GM12878 (cell line): ENCODE results near the gene NOP14. TPM values are rescaled to one million over a fixed set of nuclear protein-coding genes. Genes with fewer than 3 reads are reported as not detected.

Experiments
- BHLHE40 ChIP-seq, 2 experiments: fragments of 450-650 bp in 1 of 2; IDR thresholded peaks; 2 replicates each; pipeline ENCODE4 v1.6.1; 2011 to 2017; ENCODE audit warnings: low read depth in 2 of 2, borderline replicate concordance in 1 of 2, improper control_type of control experiment in 1 of 2, low read length in 1 of 2, mild to moderate bottlenecking in 1 of 2
- CBX3 ChIP-seq: fragments of 200-600 bp; sonication (generic); IDR thresholded peaks from 2 replicates; pipeline ENCODE4 v1.6.1; 2016; ENCODE audit warnings: low read depth, borderline replicate concordance
- CHD4 ChIP-seq: fragments of 200-600 bp; sonication (generic); IDR thresholded peaks from 2 replicates; pipeline ENCODE4 v1.6.1; 2016; ENCODE audit warnings: mild to moderate bottlenecking
- JUNB ChIP-seq: IDR thresholded peaks from 2 replicates; pipeline ENCODE4 v1.6.1; 2016; ENCODE audit warnings: antibody characterized with exemption, mild to moderate bottlenecking
- LARP7 ChIP-seq: fragments of 450-650 bp; IDR thresholded peaks from 2 replicates; pipeline ENCODE4 v1.6.1; 2017; ENCODE audit warnings: mild to moderate bottlenecking
- MTA2 ChIP-seq: fragments of 450-650 bp; IDR thresholded peaks from 2 replicates; pipeline ENCODE4 v1.6.1; 2016; ENCODE audit warnings: low read depth, mild to moderate bottlenecking, moderate library complexity
- MYB ChIP-seq: fragments of 150-350 bp; IDR thresholded peaks from 2 replicates; pipeline ENCODE4 v1.6.1; 2014; ENCODE audit warnings: mild to moderate bottlenecking, low read depth, low read length, borderline replicate concordance
- NBN ChIP-seq: fragments of 450-650 bp; IDR thresholded peaks from 2 replicates; pipeline ENCODE4 v1.6.1; 2016
- NFIC ChIP-seq: IDR thresholded peaks from 2 replicates; pipeline ENCODE4 v1.6.1; 2012; ENCODE audit warnings: low read depth, mild to moderate bottlenecking, inconsistent platforms, low read length, moderate library complexity
- NRF1 ChIP-seq: conservative IDR thresholded peaks from 2 replicates; pipeline ENCODE4 v1.6.1; 2011; ENCODE audit warnings: mild to moderate bottlenecking, low read depth, low read length, improper control_type of control experiment
- RB1 ChIP-seq: fragments of 450-650 bp; formaldehyde crosslinking; IDR thresholded peaks from 2 replicates; pipeline ENCODE4 v1.6.1; 2017; ENCODE audit warnings: mild to moderate bottlenecking, borderline replicate concordance
- RBBP5 ChIP-seq: fragments of 200-600 bp; sonication (generic); conservative IDR thresholded peaks from 2 replicates; pipeline ENCODE4 v1.6.1; 2016
- SP1 ChIP-seq: IDR thresholded peaks from one replicate; pipeline ENCODE4 v1.6.1; 2011; ENCODE audit warnings: low read depth, low read length
- STAT3 ChIP-seq: IDR thresholded peaks from 2 replicates; pipeline ENCODE4 v1.6.1; 2011; ENCODE audit warnings: low read depth, low read length, improper control_type of control experiment
- ZNF622 ChIP-seq: fragments of 450-650 bp; IDR thresholded peaks from 2 replicates; pipeline ENCODE4 v1.6.1; 2017; ENCODE audit warnings: mild to moderate bottlenecking, inconsistent platforms
- polyA plus RNA-seq, 11 experiments: library from polyadenylated mRNA; depleted of rRNA in 4 of 11; unstranded in 6 of 11; stranded (reverse) in 5 of 11; fragments of >200 nt; fragmentation: Nextera tagmentation in 4 of 11; fragmentation: Illumina TruSeq in 1 of 11; extraction: Ambion mirVana in 4 of 11; extraction: Trizol in 1 of 11; gene quantifications; 1 replicate in 1 of 11; 2 replicates in 10 of 11; pipeline versions ENCODE4 v1.2.1 to v1.2.3, GENCODE V29; 2011 to 2016; ENCODE audit warnings: inconsistent platforms in 2 of 11, missing spikeins in 2 of 11, low read depth in 1 of 11
- total RNA-seq, 4 experiments: library from RNA; depleted of rRNA in 3 of 4; stranded (reverse); fragments of >200 nt in 3 of 4; fragmentation: Illumina TruSeq in 1 of 4; extraction: Trizol in 1 of 4; gene quantifications; 2 replicates each; pipeline versions ENCODE4 v1.2.1 to v1.2.3, GENCODE V29; 2013 to 2021
- TF ChIP-seq, protein P1 (sequence below): IDR thresholded peaks from 2 replicates; pipeline ENCODE4 v1.6.1; 2011; ENCODE audit warnings: borderline replicate concordance, low read depth, mild to moderate bottlenecking, moderate library complexity, low read length; ENCODE audit not compliant: insufficient read depth, poor library complexity, severe bottlenecking
- TF ChIP-seq, protein P2 (sequence below): IDR thresholded peaks from 2 replicates; pipeline ENCODE4 v1.6.1; 2011; ENCODE audit warnings: low read depth, low read length, improper control_type of control experiment, borderline replicate concordance
- TF ChIP-seq, protein P3 (sequence below), 3 experiments: IDR thresholded peaks in 2 of 3; conservative IDR thresholded peaks in 1 of 3; 2 replicates each; pipeline ENCODE4 v1.5.1; 2011; ENCODE audit warnings: low read depth in 3 of 3, low read length in 3 of 3, mild to moderate bottlenecking in 3 of 3, control low read depth in 2 of 3, moderate library complexity in 2 of 3, inconsistent platforms in 1 of 3, mixed read lengths in 1 of 3; ENCODE audit not compliant: control insufficient read depth in 2 of 3, insufficient read depth in 1 of 3; ENCODE audit errors: extremely low read depth in 1 of 3
- TF ChIP-seq, protein P4 (sequence below): fragments of 450-650 bp; IDR thresholded peaks from 2 replicates; pipeline ENCODE4 v1.6.1; 2016; ENCODE audit warnings: mild to moderate bottlenecking, moderate library complexity, borderline replicate concordance
- TF ChIP-seq, protein P5 (sequence below): fragments of 450-650 bp; IDR thresholded peaks from 2 replicates; pipeline ENCODE4 v1.6.1; 2017; ENCODE audit warnings: mild to moderate bottlenecking

Gene NOP14
- total and polyA plus RNA-seq, 10 of the 15 experiments (the other 5 are each of a cell fraction or from before 2014, with no cell fraction given), result 13.8 to 80.6 (median 49.7) TPM

DNA sequence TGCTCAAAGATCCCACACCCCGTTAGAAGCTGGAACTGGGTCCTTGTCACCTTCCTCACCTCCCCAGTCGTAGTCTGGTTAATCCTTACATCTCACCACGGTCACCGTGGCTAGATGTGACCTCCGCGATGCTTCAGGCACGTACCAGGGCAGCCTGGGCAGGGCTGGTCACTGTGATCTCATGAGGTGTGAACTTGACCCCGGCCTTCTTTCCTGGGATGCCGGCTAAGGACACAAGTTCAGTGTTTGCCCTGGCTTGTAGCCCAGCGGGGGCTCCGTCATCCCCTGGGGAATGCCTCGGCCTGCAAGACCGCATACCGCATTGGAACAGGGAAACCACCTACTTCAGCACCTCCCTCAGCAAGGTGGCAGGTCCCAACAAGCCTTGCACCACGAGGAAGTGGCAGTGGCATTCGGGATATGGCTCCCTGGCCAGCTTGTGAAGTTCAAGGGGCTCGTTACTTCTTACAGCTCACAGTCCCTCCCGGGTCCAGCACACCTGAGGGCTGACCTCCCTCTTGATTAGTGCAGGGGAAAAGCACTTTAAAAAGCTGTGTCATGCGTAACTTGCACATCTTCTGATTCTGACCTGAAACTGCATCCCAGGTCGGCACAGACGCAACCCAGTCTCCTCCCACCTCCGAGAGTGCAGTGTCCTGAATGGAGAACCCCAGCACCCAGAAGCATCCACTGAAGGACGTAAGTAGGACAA is 25.9 kb downstream of the NOP14 start (continued):
- TF ChIP-seq, protein P1, sequence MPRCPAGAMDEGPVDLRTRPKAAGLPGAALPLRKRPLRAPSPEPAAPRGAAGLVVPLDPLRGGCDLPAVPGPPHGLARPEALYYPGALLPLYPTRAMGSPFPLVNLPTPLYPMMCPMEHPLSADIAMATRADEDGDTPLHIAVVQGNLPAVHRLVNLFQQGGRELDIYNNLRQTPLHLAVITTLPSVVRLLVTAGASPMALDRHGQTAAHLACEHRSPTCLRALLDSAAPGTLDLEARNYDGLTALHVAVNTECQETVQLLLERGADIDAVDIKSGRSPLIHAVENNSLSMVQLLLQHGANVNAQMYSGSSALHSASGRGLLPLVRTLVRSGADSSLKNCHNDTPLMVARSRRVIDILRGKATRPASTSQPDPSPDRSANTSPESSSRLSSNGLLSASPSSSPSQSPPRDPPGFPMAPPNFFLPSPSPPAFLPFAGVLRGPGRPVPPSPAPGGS, result peak; percentile 88
- TF ChIP-seq, protein P2, sequence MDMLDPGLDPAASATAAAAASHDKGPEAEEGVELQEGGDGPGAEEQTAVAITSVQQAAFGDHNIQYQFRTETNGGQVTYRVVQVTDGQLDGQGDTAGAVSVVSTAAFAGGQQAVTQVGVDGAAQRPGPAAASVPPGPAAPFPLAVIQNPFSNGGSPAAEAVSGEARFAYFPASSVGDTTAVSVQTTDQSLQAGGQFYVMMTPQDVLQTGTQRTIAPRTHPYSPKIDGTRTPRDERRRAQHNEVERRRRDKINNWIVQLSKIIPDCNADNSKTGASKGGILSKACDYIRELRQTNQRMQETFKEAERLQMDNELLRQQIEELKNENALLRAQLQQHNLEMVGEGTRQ, result no peak
- TF ChIP-seq NRF1, result no peak
- peak; percentile 68 for TF ChIP-seq LARP7
- TF ChIP-seq ZNF622, result no peak
- TF ChIP-seq, protein P3, sequence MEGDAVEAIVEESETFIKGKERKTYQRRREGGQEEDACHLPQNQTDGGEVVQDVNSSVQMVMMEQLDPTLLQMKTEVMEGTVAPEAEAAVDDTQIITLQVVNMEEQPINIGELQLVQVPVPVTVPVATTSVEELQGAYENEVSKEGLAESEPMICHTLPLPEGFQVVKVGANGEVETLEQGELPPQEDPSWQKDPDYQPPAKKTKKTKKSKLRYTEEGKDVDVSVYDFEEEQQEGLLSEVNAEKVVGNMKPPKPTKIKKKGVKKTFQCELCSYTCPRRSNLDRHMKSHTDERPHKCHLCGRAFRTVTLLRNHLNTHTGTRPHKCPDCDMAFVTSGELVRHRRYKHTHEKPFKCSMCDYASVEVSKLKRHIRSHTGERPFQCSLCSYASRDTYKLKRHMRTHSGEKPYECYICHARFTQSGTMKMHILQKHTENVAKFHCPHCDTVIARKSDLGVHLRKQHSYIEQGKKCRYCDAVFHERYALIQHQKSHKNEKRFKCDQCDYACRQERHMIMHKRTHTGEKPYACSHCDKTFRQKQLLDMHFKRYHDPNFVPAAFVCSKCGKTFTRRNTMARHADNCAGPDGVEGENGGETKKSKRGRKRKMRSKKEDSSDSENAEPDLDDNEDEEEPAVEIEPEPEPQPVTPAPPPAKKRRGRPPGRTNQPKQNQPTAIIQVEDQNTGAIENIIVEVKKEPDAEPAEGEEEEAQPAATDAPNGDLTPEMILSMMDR (IDR thresholded peaks at IDR 0.05 in 2 of 3, conservative IDR thresholded peaks at IDR 0.05 in 1 of 3; ENCODE audit: control insufficient read depth in 2 of 3, extremely low read depth in 1 of 3, insufficient read depth in 1 of 3, low read depth in 3 of 3, low read length in 3 of 3), result no peak
- TF ChIP-seq NFIC, result no peak
- TF ChIP-seq MYB, result no peak
- peak; percentile 69; the same call in 1 of the 2 replicates for TF ChIP-seq MTA2
- TF ChIP-seq NBN, result peak; percentile 84; the same call in 1 of the 2 replicates
- TF ChIP-seq SP1, result peak; percentile 29
- peak; percentile 7 to 69; a peak in 1 of 4 replicates for TF ChIP-seq BHLHE40 (IDR thresholded peaks at IDR 0.05; ENCODE audit: borderline replicate concordance in 1 of 2, low read depth in 2 of 2, low read length in 1 of 2)
- no peak for TF ChIP-seq RBBP5
- no peak for TF ChIP-seq CBX3
- TF ChIP-seq RB1, result peak; percentile 24; the same call in 1 of the 2 replicates
- TF ChIP-seq, protein P4, sequence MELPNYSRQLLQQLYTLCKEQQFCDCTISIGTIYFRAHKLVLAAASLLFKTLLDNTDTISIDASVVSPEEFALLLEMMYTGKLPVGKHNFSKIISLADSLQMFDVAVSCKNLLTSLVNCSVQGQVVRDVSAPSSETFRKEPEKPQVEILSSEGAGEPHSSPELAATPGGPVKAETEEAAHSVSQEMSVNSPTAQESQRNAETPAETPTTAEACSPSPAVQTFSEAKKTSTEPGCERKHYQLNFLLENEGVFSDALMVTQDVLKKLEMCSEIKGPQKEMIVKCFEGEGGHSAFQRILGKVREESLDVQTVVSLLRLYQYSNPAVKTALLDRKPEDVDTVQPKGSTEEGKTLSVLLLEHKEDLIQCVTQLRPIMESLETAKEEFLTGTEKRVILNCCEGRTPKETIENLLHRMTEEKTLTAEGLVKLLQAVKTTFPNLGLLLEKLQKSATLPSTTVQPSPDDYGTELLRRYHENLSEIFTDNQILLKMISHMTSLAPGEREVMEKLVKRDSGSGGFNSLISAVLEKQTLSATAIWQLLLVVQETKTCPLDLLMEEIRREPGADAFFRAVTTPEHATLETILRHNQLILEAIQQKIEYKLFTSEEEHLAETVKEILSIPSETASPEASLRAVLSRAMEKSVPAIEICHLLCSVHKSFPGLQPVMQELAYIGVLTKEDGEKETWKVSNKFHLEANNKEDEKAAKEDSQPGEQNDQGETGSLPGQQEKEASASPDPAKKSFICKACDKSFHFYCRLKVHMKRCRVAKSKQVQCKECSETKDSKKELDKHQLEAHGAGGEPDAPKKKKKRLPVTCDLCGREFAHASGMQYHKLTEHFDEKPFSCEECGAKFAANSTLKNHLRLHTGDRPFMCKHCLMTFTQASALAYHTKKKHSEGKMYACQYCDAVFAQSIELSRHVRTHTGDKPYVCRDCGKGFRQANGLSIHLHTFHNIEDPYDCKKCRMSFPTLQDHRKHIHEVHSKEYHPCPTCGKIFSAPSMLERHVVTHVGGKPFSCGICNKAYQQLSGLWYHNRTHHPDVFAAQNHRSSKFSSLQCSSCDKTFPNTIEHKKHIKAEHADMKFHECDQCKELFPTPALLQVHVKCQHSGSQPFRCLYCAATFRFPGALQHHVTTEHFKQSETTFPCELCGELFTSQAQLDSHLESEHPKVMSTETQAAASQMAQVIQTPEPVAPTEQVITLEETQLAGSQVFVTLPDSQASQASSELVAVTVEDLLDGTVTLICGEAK, result no peak
- TF ChIP-seq CHD4, result no peak
- TF ChIP-seq STAT3, result no peak
- no peak; the same call in 1 of the 2 replicates for TF ChIP-seq JUNB
- TF ChIP-seq, protein P5, sequence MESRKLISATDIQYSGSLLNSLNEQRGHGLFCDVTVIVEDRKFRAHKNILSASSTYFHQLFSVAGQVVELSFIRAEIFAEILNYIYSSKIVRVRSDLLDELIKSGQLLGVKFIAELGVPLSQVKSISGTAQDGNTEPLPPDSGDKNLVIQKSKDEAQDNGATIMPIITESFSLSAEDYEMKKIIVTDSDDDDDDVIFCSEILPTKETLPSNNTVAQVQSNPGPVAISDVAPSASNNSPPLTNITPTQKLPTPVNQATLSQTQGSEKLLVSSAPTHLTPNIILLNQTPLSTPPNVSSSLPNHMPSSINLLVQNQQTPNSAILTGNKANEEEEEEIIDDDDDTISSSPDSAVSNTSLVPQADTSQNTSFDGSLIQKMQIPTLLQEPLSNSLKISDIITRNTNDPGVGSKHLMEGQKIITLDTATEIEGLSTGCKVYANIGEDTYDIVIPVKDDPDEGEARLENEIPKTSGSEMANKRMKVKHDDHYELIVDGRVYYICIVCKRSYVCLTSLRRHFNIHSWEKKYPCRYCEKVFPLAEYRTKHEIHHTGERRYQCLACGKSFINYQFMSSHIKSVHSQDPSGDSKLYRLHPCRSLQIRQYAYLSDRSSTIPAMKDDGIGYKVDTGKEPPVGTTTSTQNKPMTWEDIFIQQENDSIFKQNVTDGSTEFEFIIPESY, result no peak
